NCI-H2196 (cell line): ENCODE measurements around the gene RALA.

ENCODE experiments used
- DNase-seq: peaks from one replicate; lab custom pipeline; 2025; ENCODE audit not compliant: unreplicated experiment; lab: John Stamatoyannopoulos, UW

RALA gene

DNA sequence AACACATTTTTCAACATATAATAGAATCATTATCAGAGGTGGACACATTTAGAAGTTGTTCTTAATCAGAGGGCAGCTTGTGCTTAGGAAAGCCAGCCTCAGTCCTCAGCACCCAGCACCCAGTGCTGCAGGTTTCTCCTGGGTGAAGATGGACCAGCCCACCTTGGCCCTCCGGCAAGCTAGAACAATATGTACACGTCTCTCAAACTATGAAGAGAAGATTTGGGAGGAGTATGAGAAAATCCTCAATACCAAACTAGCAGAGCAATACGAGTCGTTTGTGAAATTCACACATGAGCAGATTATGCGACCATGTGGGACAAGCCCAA, 13.5 kb upstream of the RALA start:
- DNase-seq, result no peak

DNA sequence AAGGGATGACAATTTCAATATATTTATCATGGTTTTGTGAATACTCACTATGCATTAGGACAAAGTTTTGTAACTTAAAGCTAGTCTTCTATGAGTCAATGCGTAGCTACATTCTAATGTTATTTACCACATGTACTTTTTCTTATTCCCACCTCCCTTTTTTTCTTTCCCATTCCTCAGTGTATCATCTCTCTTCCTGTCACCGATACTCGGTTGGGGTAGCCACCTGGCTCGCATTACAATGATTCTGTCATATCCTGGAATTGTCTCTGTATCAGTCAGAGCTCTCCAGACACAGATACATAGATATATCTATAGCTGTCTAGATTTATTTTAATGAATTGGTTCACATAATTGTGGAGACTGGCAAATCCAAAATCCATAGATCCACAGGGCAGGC, 9.8 kb upstream of the RALA start:
- no peak for DNase-seq

DNA sequence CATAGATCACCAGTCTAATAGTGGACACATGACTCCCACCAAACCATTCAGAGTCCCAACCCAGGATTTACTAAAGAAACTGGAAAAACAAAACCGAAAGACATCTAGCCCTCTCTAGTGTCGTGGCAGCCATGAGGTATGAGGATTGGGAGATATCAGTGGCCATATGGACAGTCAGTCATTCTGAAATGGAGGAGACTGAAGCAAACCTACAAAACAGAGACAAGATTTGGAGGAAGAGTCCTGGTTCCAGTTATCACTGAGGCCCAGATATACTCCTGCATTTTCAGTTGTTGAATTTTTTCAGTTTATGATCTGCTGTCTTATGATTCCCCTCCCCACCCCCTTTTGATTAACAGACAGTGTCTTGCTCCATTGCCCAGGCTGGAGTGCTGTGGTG, 9.1 kb upstream of the RALA start:
- DNase-seq, result no peak

DNA sequence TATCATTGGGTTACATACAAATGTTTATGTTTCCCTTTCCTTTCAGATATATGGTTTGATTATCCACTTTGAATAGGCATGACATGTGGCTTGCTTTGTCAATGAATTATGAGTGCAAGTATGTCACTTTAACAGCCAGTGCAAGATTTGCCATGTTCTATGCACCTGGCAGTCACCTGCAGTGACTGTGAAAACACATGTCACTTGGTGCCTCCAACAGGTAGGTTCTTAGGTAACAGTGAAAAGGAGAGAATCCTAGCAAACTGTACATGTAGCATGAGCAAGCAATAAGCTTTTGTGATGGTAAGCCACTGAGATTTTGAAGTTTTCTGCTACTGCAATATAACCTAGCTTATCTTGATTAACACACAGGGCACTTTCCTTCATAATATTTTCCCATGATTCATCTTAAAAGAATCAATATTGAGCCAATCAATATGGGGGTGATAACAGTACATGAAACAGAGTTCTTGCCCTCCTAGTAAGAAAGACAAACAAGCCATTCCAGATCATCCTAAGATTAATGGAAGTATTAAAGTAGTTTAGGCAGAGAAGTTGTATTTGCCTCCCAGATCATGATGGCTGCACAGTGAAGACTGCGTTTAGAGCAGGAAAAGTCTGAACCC, 7.9 kb upstream of the RALA start:
- no peak for DNase-seq

DNA sequence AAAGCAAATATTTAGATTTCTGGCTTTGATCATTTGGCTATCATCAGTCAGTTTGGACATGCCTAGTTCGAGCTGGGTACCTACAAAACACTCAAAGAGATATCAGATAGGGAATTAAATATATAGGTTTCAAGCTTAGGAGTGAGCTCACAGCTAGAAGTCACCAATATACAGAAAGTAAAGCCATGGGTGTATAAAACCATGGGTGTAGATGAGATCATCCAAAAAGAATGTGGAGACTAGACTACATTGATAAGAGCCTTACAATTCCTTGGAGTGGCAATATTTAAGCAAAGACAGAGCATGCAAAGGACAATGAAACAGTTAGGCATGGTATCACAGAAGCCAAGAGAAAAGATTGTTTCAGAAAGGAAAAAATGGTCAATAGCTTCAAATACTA, 7.2 kb upstream of the RALA start:
- no peak for DNase-seq

DNA sequence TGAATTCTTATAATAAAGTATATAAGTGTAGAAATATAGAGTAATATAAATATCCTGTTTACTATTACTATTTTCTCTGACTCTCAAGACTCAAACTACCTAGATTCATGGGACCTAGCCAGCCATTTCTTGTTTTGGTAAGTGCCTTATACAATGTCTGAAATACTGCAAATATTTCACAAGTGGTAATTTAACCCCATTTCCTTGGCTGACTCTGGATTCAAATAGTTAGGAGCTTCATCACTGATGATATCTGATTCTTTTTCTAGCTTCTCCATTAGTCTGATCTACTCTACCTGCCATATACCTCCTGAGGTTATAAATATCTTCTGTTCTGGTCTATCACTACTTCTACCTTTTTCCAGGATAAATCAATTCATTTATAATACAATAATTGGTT, 6.4 kb upstream of the RALA start:
- no peak for DNase-seq

DNA sequence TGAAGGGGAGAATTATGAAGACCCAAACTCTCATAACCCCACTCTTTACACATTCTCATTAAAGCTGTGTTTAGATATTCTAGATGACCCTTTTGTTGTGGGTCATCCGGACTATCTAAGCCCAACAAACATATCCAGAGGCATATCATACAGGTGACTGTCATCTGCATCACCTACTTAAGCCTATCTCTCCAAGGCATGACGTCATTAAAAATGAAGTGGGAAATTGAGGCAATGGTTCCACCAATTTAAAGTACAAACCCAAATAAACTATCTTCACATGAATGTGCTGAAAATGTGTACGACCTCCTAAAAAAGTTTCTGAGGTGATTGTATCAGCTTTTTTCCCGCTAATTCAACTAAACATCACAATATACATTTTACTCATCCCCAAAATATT, 4.5 kb upstream of the RALA start:
- no peak for DNase-seq

DNA sequence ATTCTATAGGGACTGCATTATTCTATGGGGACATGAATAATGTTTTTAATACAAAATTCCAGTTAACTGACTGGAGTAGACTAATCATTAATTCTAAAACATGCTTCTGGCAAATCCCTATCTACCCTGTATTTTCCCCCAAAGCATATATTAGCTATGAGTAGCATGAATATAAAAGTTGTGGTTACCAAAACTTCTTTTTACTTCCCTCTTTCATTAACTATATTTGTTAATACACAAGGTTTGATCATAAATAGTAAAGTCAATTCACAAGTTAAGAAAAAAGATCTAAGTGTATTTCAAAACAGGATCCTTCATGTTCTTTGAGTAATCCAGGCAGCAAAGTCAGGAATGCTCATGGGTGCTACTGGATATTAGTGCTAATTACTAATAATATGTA, 2.9 kb upstream of the RALA start:
- DNase-seq, result no peak

DNA sequence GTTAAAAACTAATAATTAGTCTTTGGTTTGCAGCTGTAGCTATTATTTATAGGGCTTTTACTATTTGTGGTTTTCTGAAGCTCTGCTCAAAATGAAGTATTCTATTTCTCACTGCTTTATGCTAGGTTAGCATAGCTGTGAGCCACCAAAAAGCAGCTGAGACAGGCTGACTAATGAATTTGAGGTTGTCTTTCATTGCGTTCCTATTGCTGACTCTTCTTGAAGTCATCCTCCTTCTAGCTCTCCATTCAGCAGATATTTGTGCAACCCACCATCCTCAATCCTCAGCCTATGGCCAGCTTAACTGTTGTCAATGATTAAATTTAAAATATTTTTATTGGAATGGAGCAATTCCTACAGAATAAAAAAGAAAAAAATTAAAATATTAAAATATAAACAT, 2.1 kb upstream of the RALA start:
- no peak for DNase-seq

DNA sequence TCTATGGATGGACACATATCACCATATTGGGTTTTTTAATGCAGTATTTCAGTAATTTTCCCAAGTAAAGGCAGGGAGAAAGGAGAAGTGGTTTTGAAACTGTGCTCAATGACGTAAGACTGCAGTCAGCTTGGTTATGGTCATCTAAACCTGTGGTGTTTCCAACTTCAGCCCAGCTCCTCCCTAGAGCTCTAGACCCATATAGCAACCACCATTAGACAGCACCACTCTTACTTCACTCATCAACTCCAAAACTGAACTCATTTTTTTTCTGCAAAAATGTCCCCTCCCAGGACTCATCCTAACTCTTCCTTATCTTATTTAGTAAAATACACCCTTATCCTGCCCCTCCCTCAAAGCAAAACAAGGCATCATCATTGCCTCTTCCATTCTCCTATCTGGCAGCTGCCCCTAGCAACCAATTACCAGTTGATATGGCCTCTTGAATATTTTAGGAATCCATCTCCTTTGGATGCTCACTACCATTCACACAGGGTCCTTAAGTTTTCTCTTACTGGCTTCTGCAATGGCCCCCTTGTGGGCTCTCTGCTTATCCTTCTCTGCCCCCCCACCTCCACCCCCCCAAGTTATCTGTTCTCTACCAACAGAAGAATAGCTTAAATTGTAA, 1.5 kb upstream of the RALA start:
- no peak for DNase-seq

DNA sequence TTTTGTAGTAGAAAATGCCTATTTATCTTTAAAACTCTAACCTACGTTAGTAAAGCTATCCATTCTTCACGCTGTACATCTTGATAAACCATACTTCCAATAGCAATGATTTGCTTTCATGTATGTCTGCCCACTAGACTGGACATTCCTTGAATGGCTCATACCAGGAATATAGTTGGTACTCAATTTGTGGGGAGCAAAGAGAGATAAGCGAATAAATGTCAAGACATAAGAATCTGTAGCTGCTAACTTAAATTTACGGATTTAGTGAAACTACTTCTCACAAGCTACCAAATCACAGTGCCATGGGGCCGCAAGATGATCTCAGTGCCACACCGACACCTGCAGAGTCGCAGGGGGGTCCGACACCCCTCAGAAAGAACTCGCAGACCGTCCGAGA, 763 bp upstream of the RALA start:
- DNase-seq, result no peak

DNA sequence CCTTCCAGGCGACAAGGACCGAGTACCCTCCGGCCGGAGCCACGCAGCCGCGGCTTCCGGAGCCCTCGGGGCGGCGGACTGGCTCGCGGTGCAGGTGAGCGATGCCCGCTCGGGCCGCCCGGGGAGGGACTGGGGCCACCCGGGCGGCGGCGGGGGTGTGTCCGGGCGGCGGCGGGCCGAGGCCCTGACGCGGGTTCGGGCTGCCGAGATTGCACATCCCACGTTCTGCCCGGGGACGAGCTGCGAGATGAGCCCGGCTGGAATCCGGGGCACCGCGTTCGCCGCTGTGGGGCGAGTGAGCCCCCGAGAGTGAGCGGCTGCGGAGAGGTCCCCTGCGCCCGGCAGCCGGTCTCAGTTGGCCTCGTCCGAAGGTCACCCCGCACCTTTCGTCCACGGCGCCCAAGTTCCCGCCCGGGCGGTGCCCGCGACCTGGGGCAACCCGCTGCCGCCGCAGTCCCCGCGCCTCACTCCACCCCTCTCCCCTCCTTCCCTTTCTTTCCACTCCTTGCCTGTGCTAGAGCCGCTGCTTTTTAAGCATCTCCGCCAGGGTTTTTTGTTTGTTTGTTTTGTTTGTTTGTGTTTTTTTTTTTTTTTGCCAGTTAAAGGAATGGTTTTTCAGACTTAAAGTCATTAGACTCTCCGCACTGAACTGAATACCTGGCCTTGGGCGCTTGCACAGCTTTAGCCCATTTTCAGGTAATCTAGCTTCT, 515 bp downstream of the RALA start:
- no peak for DNase-seq

DNA sequence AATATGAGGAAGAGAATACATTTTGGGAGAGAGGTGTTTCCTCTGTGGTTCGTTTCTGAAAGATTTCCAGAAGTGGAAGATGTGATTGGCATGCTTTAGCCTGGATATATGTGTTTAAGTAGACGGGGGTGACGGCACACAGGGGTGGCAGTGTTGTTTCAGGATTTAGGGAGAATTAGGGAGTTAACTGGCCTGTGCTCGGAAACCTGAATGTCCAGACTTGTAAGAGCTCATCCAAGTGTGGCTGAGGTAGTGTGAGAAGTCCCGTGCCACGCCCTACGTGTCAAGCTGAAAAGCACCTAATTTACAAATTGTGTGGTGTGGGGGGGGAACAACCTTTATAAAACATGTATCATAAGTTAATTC, 1.1 kb downstream of the RALA start:
- no peak for DNase-seq

DNA sequence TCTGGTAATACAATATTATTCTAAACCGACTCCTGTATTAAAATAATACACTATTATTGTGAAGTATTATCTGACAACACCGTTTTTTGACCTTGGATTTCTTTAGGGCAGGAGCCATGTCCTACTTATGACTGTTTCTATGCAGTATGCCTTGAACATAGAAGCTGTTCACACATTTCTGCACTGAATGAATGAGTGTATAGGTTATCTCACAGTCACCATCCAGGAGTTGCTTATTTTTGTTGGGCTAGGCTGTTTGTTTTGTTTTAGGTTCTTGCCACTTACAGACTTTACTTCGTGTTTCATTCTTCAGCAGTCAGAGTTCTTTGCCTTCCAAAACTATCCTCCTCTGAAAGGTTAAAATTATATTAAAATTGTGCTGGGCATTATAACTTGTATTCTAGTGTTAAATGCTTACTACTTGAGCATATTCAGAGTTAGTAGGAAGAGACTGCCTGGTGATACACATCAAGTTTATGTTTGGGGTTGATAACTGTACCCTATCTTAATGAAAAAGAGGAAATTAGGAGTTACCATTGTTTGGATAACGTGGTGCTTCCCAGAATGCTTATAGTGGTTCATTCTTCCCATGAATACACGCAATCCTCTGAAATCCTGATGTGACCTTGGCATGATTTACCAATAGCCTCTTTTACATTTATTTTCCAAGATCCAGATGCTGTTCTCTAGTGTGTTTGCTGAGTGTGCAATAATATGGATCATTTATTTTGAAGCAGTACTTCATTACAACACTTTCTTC, 1.7 kb downstream of the RALA start:
- DNase-seq, result no peak

DNA sequence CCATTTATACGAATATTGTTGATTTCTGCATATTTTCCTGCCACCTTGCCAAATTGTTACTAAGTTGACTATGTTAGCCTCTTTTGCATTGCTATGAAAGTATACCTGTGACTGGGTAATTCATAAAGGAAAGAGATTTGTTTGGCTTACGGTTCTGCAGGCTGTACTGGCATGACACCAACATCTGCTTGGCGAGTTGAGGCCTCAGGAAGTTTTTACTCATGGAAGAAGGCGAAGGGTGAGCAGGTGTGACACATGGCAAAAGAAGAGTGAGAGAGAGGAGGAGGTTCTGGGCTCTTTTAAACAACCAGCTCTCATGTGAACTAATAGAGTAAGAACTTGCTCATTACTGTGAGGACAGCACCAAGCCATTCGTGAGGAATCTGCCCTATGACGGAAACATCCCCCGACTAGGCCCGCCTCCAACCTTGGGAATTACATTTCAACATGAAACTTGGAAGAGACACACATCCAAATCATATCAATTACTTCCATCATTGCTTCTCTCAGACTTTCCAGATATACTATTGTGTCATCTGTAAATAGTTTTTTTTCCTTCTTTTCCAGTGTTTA, 8.4 kb downstream of the RALA start:
- no peak for DNase-seq

DNA sequence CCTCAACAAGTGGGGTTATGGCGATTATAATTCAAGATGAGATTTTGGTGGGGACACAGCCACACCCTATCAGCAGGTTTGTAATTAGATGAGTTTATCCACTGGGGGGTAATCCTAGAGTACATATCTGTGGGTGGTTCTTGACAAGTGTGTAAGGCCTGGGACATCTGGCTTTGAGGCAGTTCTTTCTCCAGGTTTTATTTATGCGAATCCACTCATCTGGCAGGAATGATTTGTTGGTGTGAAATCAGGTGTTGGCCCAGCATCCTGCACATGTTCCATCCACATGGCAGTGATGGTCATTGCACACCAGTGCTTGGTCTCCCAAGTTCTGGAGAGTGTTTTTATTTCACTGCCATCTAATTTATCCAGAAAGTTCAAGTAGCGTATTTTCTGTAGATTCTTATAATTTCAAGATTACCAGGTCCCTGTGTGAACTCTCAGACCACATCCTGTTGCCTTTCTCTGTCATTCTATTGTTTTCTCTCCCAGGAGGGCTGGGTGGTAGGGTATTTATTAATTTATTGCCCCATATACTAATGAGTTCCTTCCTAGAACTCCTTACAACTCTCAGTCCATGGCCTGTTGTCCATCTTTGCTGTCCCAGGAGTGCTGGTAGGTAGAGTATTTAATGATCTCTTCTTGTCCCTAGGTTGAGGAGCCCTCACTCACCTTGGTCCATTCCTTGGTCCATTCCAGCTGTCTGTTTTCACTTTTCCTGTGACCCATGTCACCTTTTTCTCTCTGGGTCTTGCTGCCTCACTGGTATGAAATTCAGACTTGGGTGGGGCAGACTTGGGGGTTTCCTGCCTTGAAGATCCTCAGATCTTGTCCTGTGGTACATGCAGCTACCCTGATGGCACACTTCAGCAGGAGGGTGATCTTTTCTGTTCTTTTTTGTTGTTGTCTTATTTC, 10.4 kb downstream of the RALA start:
- DNase-seq, result no peak

DNA sequence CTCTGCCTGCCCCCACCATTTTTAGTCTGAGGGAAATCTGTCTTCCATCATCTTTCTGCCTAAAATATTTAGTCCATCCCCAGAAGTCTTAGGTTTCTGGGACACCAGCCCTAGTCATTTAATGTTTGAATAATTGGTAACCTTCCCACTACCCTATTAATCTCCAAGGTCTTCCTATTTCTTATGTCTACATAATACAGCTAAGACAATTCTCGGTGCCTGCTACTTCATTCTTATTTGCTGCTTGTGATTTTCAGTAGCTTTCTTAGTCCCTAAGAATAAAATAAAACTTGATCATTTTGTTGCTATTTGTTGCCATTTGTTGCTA, 11.1 kb downstream of the RALA start:
- no peak for DNase-seq

DNA sequence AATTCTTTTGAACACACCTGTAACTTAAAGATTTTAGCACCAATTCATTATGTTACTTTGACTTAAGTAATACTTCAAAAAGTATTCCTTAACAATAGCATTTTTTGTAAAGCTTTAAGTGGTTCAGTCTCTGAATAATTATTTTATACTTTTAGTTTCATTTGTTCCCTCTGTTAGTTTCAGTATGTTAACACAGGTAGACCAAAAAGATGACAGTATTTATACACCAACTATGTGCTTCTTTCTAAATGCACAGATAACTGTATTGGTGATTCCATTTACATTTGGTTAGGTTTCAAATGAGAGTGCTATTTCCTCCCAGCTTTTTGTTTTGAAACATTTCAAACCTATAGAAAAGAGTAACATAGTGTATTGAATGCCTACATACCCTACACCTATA, 14.0 kb downstream of the RALA start:
- no peak for DNase-seq

DNA sequence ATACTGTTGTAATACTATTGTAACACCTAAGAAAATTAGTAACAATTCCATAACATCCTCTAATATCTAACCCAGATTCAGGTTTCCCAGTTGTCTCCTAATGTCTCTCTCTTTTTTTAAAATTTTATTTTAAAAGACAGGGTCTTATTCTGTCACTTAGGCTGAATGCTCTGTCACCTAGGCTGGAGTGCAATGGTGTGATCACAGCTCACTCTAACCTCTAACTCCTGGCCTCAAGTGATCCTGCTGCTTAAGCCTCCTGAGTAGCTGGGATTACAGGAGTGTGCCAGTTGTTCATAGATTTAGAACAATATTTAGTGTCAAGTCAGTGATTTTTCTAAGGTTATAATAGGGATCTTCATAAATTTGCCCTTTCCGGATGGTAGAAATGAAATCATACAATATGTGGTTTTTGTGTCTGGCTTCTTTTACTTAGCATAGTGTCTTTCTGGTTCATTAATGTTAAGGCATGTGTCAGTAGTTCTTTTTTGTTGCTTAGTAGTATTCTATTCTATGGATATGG, 14.7 kb downstream of the RALA start:
- no peak for DNase-seq

DNA sequence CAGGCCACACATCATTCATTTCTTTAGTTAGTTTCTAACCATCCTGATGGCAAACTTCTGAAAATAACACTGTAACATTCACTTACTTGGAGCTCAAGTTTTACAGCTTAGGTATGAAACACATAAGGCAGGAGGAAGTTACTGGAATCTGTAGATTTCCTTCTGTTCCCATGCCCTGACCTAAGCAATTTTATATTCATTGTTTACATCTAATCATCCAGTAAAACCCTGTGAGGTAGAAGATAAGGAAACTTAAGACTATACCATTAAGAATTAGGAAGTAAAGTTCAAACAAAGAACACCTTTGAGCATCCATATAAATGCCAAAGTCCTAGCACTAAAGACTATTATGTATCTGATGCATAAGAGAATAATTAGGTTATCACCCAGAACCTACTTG, 19.5 kb downstream of the RALA start:
- no peak for DNase-seq

DNA sequence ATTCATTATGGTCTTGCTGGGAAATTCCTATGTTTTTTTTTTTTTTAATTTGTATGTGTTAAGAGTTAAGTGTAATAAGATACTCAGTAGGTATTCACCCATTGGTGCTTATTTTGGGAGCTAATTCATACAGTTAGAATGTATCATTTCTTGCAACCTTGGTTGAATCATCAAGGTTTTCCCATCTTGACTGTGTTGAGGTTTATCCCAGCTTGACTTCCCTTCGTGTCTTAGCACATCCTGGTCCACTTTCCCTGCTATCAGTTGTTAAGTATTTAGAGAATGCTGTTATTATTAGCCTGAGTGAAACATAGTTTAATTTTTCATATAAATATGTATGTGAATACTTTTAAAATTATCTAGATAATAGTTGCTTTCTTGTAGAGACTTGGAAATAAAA, 20.8 kb downstream of the RALA start:
- no peak for DNase-seq
